ENCODE data around the gene GABPB1.

GABPB1 gene

GRCh38 chr15:50241684-50242450 is 113.1 kb downstream of the GABPB1 start:
- in situ Hi-C loops (cut with HindIII; ENCODE audit: low sequenced_read_pairs), result no loop called here
- TF ChIP-seq CTCF (IDR thresholded peaks at IDR 0.05; ENCODE audit: low read depth, low read length), result no peak
- no peak overlapping the region for H3K4me3 ChIP-seq (ENCODE audit: low read depth, low read length)
- DNase-seq (ENCODE audit: low read depth, low spot score), result no peak

- no peak for DNase-seq (ENCODE audit: low read depth, low spot score)
- TF ChIP-seq CTCF (IDR thresholded peaks at IDR 0.05; ENCODE audit: low read depth, low read length), result no peak
- no peak overlapping the region for H3K4me3 ChIP-seq (ENCODE audit: low read depth, low read length)
- in situ Hi-C loops (cut with HindIII; ENCODE audit: low sequenced_read_pairs), result no loop called here
These were observed 116.7 kb downstream of the GABPB1 start for GRCh38 chr15:50238255-50238654.

- in situ Hi-C loops (cut with HindIII; ENCODE audit: low sequenced_read_pairs), result no loop called here
- no peak for TF ChIP-seq CTCF (IDR thresholded peaks at IDR 0.05; ENCODE audit: low read depth, low read length)
- DNase-seq (ENCODE audit: low read depth, low spot score), result no peak
- no peak overlapping the region for H3K4me3 ChIP-seq (ENCODE audit: low read depth, low read length)
These were observed 118.6 kb downstream of the GABPB1 start for GRCh38 chr15:50236433-50236832.

GRCh38 chr15:50235794-50236193 is 119.2 kb downstream of the GABPB1 start:
- DNase-seq (ENCODE audit: low read depth, low spot score), result no peak
- no peak overlapping the region for H3K4me3 ChIP-seq (ENCODE audit: low read depth, low read length)
- TF ChIP-seq CTCF (IDR thresholded peaks at IDR 0.05; ENCODE audit: low read depth, low read length), result no peak
- in situ Hi-C loops (cut with HindIII; ENCODE audit: low sequenced_read_pairs), result no loop called here

GRCh38 chr15:50234764-50235163 is 120.2 kb downstream of the GABPB1 start:
- in situ Hi-C loops (cut with HindIII; ENCODE audit: low sequenced_read_pairs), result no loop called here
- DNase-seq (ENCODE audit: low read depth, low spot score), result no peak

GRCh38 chr15:50233192-50233736 is 121.7 kb downstream of the GABPB1 start:
- no peak overlapping the region for H3K4me3 ChIP-seq (ENCODE audit: low read depth, low read length)
- TF ChIP-seq CTCF (IDR thresholded peaks at IDR 0.05; ENCODE audit: low read depth, low read length), result no peak
- in situ Hi-C loops (cut with HindIII; ENCODE audit: low sequenced_read_pairs), result no loop called here
- DNase-seq (ENCODE audit: low read depth, low spot score), result no peak

More at GRCh38 chr15:50234764-50235163, 120.2 kb downstream of the GABPB1 start:
- no peak for TF ChIP-seq CTCF (IDR thresholded peaks at IDR 0.05; ENCODE audit: low read depth, low read length)
- no peak overlapping the region for H3K4me3 ChIP-seq (ENCODE audit: low read depth, low read length)
